Activated T-cell treated with anti-CD3 and anti-CD28 coated beads, Interleukin-2, amount 50 U/mL, for 72 hours (primary cell): Measurements from ENCODE around the gene RBBP6. TPM values are rescaled to one million over a fixed set of nuclear protein-coding genes. Genes with fewer than 3 reads are reported as not detected.
A peak's percentile ranks its signal among the peaks of the same experiment; 100 is the strongest.

Source experiments
- ATAC-seq, 2 donors: fragments of 150-1000 bp; cut with Tn5 transposase; replicated peaks in 1 of 2; 2 replicates each; pipeline ENCODE4 v1.10.0; 2021; ENCODE audit warnings: moderate library complexity in 2 of 2, mild to moderate bottlenecking in 1 of 2
- DNase-seq, 2 donors: peaks; one replicate each; pipeline ENCODE4 v3.0.0; 2021 to 2022; ENCODE audit warnings: mixed read lengths in 1 of 2
- H3K27ac Mint-ChIP-seq: one replicate; pipeline ENCODE4 v1.8.0; 2022; ENCODE audit warnings: mild to moderate bottlenecking, moderate library complexity, mixed read lengths
- H3K27me3 Mint-ChIP-seq: one replicate; pipeline ENCODE4 v1.8.0; 2022; ENCODE audit warnings: low read depth, mixed read lengths
- H3K36me3 Mint-ChIP-seq, 2 donors: one replicate each; pipeline ENCODE4 v1.8.0; 2022; ENCODE audit warnings: mixed read lengths in 2 of 2, mild to moderate bottlenecking in 1 of 2; ENCODE audit not compliant: insufficient read depth in 2 of 2
- H3K4me1 Mint-ChIP-seq: one replicate; pipeline ENCODE4 v1.8.0; 2022; ENCODE audit warnings: low read depth, mixed read lengths
- H3K4me3 Mint-ChIP-seq, 2 donors: one replicate each; pipeline ENCODE4 v1.8.0; 2022; ENCODE audit warnings: mild to moderate bottlenecking in 2 of 2, mixed read lengths in 2 of 2, moderate library complexity in 2 of 2
- H3K9me3 Mint-ChIP-seq, 2 donors: one replicate each; pipeline ENCODE4 v1.8.0; 2022; ENCODE audit warnings: mixed read lengths in 2 of 2
- total RNA-seq, 2 donors: library from RNA; stranded (reverse); gene quantifications; one replicate each; pipeline ENCODE4 v1.2.3, GENCODE V29; 2022

Gene RBBP6
- total RNA-seq, 2 donors from 2014 or later = 91.3 to 94.1 TPM

DNA sequence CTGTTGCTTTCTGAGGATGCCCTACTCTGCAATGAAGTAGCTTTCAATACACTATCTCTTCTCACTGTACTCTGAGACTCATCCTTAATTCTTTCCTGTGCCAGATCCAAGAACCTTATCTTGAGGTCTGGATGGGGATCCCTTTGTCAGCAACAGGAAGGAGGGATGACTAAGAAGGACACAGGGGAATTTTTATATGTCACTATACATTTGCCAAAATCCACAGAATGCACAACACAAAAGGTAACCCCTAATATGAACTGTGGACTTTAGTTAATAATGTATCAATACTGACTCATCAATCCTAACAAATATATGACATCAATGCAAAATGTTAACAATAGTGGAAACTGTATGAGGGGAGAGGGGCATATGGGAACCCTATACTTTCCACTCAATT is 4.7 kb upstream of the RBBP6 start:
- DNase-seq (no peak), ATAC-seq (no peak)
- Mint-ChIP-seq H3K4me1 (peaks cover 8% of the 10 kb centered on the region), H3K9me3 (no peaks in the 10 kb centered on the region), H3K27me3 (no peaks in the 10 kb centered on the region), H3K27ac (no peak overlapping the region), H3K36me3 (peaks cover 0 to 2% of the 10 kb centered on the region in 2 donors), H3K4me3 (no peak overlapping the region)

DNA sequence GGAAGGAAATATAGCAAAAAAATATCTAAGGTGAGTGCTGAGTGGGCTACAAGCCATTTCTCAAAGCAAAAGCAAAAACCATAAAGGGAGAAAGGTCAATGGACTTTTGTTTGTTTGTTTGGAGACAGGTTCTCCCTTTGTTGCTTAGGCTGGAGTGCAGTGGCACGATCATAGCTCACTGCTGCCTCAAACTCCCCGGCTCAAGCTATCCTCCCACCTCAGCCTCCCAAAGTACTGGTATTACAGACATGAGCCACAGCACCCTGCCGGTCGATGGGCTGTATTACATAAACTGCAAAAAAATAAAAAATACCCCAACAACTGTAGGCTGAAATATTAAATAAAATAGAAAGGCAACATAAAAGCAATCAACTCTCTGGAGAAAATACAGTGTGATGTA is 3.5 kb upstream of the RBBP6 start:
- Mint-ChIP-seq H3K4me3 (no peak overlapping the region), H3K4me1 (peaks cover 8% of the 10 kb centered on the region), H3K9me3 (no peaks in the 10 kb centered on the region), H3K27ac (no peak overlapping the region), H3K27me3 (no peaks in the 10 kb centered on the region), H3K36me3 (peaks cover 4 to 11% of the 10 kb centered on the region in 2 donors)
- DNase-seq = no peak
- ATAC-seq = no peak

DNA sequence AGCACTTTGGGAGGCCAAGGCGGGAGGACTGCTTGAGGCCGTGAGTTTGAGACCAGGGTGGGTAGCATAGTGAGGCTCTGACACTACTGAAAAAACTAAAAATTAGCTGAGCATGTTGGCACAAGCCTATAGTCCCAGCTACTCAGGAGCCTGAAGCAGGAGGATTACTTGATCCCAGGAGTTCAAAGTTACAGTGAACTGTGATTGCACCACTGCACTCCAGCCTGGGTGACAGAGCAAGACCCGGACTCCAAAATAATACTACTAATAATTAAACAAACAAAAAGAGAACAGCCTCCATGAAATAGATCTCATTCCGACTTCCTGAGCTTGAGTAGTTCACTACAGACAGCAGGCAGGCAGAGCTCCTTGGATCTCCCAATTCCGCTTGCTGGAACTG is 2.7 kb upstream of the RBBP6 start:
- no peak overlapping the region for H3K27ac Mint-ChIP-seq
- H3K4me3 Mint-ChIP-seq = no peak overlapping the region
- peaks cover 9 to 19% of the 10 kb centered on the region in 2 donors for H3K36me3 Mint-ChIP-seq
- DNase-seq (no peak), ATAC-seq (no peak)
- no peaks in the 10 kb centered on the region for H3K27me3 Mint-ChIP-seq
- no peaks in the 10 kb centered on the region for H3K9me3 Mint-ChIP-seq
- H3K4me1 Mint-ChIP-seq = peaks cover 15% of the 10 kb centered on the region

DNA sequence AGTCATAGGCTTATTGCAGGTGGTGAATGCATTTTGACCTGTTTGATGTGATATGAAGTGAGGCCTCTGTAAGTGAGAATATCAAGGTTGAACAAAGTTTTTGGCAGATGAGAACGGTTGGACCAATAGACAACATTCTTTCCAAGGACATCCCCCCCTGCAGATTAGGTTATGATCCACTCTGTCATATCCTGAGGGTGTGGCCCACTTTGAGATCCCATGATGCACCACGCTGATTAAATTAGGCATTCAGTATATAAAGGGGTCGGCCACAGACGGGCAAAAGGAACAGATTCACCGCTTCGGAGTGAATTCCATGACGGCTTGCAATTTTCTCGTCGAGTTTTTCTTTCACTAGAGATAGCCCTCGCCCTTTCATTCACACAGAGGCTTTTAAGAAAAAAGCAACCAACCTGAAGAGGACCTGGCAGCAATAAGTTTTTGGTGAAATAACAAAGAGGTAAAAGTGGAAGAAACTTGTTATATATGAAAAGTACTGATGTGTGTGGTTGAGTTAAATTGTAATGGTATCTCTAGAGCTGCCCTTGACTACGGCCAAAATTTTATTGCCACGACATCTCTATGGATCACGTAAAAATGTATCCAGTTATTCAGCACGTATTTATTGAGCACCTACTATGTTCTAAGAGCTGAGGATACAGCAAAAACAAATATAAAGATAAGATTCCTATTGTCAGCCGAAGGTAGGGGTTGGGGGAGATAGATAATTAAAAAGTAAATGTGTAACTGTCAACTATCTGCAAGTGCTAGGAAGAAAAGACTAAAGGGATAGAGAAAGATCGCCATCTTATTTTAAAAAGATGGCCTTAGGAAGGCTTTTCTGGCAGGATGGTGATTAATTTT is 1.7 kb upstream of the RBBP6 start:
- Mint-ChIP-seq H3K27me3 (no peaks in the 10 kb centered on the region), H3K4me1 (peaks cover 25% of the 10 kb centered on the region), H3K9me3 (no peaks in the 10 kb centered on the region), H3K36me3 (peaks cover 15 to 27% of the 10 kb centered on the region in 2 donors), H3K27ac (peak overlapping the region; percentile 86), H3K4me3 (peak overlapping the region; percentile 33 to 79)
- DNase-seq = no peak
- no peak for ATAC-seq

DNA sequence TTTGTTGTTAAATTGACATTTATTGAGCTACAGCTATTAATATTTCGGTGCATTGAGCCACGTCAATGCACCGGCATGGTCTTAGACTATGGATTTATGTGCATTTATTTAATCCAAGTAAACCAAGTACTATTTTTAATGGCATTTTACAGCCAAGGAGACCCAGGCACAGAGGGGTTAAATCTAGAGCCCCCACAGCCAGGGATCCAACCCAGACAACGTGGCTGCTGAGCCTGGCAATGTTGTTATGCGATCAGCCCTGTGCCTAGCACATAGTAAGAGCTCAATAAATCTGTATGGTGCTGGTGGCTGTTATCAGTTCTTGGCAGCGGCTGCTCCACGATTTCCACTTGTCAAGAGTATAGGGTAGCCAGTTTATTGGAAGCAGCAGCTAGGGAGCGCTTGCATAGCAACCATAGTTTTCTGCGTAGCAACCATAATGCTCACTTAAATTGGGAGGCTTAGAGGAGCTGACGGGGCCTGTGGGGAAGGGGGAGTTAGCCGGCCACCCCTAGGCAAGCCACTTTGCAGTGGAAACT is 541 bp upstream of the RBBP6 start:
- ATAC-seq (peak in 1 of 2 donors; percentile 35), DNase-seq (no peak)
- H3K4me1 Mint-ChIP-seq = peaks cover 35% of the 10 kb centered on the region
- peaks cover 15 to 28% of the 10 kb centered on the region in 2 donors for H3K36me3 Mint-ChIP-seq
- H3K27ac Mint-ChIP-seq = peak overlapping the region; percentile 100
- H3K4me3 Mint-ChIP-seq = peak overlapping the region; percentile 99 to 100
- H3K27me3 Mint-ChIP-seq = no peaks in the 10 kb centered on the region
- H3K9me3 Mint-ChIP-seq = no peaks in the 10 kb centered on the region

DNA sequence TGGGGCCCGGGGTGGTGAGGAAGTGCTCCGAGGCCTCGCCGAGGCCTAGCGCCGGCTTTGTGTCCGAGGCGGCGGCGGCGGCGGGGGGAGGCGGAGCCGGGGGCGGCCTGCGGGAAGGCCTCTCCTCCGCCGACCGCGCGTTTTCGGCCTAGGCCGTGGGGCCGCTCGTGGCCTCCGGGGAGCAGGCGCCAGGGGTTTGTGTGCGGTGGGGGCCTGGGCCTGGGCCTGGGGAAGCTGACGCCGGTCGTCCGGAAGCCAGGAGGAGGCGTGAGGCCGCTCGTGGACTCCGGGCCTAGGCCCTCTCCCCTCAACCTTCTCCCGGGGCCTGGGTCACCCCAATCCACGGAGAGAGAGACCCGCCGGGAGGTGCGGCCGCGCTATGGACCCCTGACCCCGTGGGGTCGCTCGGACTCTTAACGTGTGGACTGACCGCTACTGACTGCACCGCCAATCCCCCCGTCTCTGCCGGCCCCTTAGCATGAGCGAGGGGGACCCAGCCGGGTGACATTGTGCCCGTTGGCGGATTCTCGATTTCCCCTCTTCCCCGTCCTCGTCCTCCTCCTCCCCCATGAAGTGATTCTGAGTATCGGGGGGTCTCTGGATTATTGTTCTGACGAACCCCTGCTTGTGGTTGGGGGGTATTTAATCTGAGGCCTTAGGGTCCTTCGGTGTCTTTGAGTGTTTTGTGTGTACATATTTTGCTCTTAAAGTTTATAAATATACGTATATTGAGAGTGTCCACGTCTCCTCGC is 660 bp downstream of the RBBP6 start:
- Mint-ChIP-seq H3K27ac (peak overlapping the region; percentile 98), H3K36me3 (peaks cover 15 to 33% of the 10 kb centered on the region in 2 donors), H3K9me3 (no peaks in the 10 kb centered on the region), H3K4me1 (peaks cover 47% of the 10 kb centered on the region), H3K4me3 (peak overlapping the region; percentile 98 to 99), H3K27me3 (no peaks in the 10 kb centered on the region)
- DNase-seq (peak; percentile 66 to 78), ATAC-seq (peak; percentile 53 to 59)

DNA sequence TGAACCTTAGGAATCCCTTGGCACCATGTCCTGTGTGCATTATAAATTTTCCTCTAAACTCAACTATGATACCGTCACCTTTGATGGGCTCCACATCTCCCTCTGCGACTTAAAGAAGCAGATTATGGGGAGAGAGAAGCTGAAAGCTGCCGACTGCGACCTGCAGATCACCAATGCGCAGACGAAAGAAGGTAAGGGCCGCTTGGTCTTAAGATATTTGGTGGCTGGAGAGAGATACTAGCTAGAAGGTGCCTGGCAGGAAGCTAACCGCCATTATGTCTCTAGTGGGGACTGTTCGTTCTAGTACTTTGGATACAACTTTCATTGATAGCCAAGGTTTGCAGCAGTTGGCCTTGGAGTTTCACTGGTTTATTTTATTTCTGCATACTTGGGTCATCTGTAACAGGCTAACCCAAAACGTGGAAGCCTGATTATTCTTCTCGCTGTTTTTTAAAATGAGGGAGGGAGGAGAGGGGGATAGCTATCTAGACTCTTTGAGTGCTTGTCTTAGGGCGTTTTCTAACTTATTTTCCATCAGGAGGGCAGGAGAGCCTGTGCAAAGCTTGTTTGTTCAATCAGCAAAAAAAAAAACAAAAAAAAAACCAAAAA is 1.3 kb downstream of the RBBP6 start:
- DNase-seq (peak; percentile 29 to 40), ATAC-seq (peak in 1 of 2 donors; percentile 12)
- Mint-ChIP-seq H3K36me3 (peaks cover 15 to 40% of the 10 kb centered on the region in 2 donors), H3K27ac (peak overlapping the region; percentile 98), H3K4me3 (peak overlapping the region; percentile 95 to 98), H3K27me3 (no peaks in the 10 kb centered on the region), H3K4me1 (peaks cover 54% of the 10 kb centered on the region), H3K9me3 (no peaks in the 10 kb centered on the region)

DNA sequence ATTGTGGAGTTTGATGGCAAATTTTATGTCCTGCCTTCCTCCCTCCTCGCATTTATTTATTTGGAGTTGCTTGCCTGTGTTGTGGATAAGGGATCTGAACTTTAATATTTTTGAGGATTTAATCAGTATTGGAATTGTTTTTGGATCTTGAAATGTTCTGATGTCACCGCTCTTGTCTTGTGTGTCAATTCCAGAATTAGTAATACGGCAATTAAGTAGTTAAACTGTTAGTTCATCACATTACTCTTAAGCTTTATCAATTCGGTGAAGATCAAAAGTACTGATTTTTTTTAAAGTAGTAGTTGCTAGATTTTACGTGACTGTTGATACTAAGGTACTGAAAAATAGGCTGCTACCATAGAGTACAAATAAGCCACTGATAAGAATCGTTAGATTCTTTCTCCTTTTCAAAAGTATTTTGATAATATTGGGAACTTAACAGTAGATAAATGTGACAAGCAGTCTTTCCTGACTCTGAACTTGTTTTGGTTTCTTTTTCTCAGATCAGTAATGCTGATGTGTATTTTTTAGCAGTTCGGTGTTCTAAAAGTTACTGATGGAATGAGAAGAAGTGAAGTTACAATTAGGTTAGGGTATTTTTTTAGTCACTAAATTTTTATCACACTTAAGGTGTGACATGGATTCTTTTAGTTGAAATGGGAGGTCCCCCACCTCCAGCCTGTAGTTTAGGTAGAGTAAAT is 2.0 kb downstream of the RBBP6 start:
- DNase-seq (no peak), ATAC-seq (no peak)
- H3K9me3 Mint-ChIP-seq = no peaks in the 10 kb centered on the region

DNA sequence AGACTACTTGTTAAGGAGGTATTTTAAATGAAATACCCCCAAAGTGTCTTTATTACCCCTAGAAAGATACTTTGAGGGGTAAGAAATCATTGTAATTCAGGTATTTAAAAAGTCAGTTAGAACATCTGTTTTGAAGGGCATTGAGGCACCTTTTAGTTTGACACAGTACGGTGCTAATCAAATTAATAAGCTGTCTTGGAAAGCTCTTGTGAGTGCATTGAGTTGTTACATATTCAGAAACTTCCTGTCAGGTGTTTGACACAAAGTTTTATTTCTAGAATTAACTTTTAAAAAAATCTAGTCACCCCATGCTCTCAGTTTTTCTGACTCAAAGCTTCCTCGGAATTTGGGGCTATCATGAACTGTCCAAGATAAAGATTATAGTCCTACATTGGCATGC is 4.6 kb downstream of the RBBP6 start:
- ATAC-seq (no peak), DNase-seq (no peak)
- peaks cover 64% of the 10 kb centered on the region for H3K4me1 Mint-ChIP-seq
- no peaks in the 10 kb centered on the region for H3K27me3 Mint-ChIP-seq
- peaks cover 15 to 54% of the 10 kb centered on the region in 2 donors for H3K36me3 Mint-ChIP-seq
- H3K9me3 Mint-ChIP-seq = no peaks in the 10 kb centered on the region
- peak overlapping the region; percentile 85 to 98 for H3K4me3 Mint-ChIP-seq
- peak overlapping the region; percentile 85 for H3K27ac Mint-ChIP-seq

More for the DNA sequence above, 2.0 kb downstream of the RBBP6 start:
- H3K27ac Mint-ChIP-seq = peak overlapping the region; percentile 98
- H3K4me1 Mint-ChIP-seq = peaks cover 60% of the 10 kb centered on the region
- H3K4me3 Mint-ChIP-seq = peak overlapping the region; percentile 95 to 98
- H3K27me3 Mint-ChIP-seq = no peaks in the 10 kb centered on the region
- peaks cover 15 to 42% of the 10 kb centered on the region in 2 donors for H3K36me3 Mint-ChIP-seq

DNA sequence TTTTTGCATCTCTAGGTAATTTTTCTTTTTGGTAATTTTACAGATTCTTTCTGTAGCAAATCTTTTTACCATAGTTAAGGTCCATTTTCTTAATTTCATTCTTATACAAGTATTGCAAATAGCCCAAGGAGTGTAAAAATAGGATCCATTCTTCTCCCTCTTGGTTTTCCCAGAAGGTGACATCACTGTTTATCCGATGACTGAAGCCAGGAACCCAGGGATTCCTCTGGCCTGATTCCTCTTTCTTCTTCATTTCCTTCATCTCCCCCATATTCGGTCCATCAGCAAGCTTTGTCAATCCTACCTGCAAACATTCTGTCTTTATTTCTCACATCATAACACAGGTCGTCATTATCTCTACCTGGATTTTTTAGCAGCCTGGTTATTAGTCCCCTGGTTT is 5.3 kb downstream of the RBBP6 start:
- ATAC-seq = no peak
- Mint-ChIP-seq H3K4me1 (peaks cover 70% of the 10 kb centered on the region), H3K4me3 (peak overlapping the region; percentile 14 to 30), H3K9me3 (no peaks in the 10 kb centered on the region), H3K27me3 (no peaks in the 10 kb centered on the region), H3K36me3 (peaks cover 15 to 57% of the 10 kb centered on the region in 2 donors), H3K27ac (no peak overlapping the region)
- no peak for DNase-seq

DNA sequence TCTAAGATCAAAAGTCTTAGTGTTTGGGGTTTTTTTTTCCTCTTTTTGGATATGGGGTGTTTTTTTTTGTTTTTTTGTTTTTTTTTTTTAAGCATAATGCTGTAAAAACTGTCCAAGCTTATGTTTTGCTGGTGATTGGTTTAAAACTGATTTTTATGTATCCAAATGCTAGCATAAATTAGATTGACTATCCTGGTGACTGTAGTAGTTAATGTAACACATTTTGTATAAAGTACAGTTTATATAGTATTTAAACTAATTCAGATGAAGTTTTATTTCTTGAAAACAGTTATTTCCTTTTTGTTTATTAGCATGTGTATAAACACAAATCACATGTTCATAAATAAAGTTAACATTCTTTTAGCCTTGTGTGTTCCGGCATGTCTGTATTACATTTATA is 10.9 kb downstream of the RBBP6 start:
- H3K27ac Mint-ChIP-seq = peak overlapping the region; percentile 60
- ATAC-seq (no peak), DNase-seq (no peak)
- H3K4me3 Mint-ChIP-seq = no peak overlapping the region
- no peaks in the 10 kb centered on the region for H3K9me3 Mint-ChIP-seq
- peaks cover under 1 to 40% of the 10 kb centered on the region in 2 donors for H3K36me3 Mint-ChIP-seq
- H3K4me1 Mint-ChIP-seq = peaks cover 31% of the 10 kb centered on the region
- H3K27me3 Mint-ChIP-seq = no peaks in the 10 kb centered on the region

DNA sequence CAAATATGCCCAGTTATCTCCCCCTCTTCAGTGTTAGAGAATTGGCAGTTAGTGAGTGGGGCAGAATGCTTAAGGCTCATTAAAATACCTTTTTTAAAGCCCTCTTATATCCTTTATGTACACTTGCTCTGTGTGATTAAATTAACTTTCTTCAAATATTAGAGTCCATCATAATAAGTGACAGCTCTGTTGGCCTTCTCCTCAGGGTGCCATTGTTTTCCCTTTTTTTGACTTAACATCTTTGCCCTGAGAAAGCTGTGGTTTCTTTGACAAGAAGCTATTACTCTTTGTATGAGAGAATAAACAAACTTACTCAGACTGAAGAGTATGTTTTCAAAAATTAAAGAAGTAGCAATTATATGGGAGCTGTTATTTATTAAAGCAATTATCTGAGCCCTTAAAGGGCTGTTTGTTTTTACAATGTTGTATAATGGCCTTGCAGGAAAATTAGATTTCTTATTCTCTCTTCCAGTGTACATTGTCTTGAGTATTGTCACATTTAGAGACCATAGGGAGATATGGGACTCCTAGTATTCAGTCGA is 13.4 kb downstream of the RBBP6 start:
- Mint-ChIP-seq H3K9me3 (no peaks in the 10 kb centered on the region), H3K36me3 (peaks cover 2 to 42% of the 10 kb centered on the region in 2 donors), H3K4me3 (no peak overlapping the region), H3K27me3 (no peaks in the 10 kb centered on the region), H3K27ac (peak overlapping the region; percentile 91), H3K4me1 (peaks cover 26% of the 10 kb centered on the region)
- DNase-seq (no peak), ATAC-seq (no peak)
